Measurements from ENCODE around the gene GTF2F1.
"Not testable (repeated sequence)": the region's sequence is repeated elsewhere in the genome, so short reads cannot be mapped to it uniquely, and the experiment has no call there.

Gene GTF2F1

GRCh38 chr19:6421075-6422014, 28.4 kb upstream of the GTF2F1 start:
- DNase-seq (ENCODE audit: extremely low spot score, insufficient read length, low read depth) = no peak
- FAIRE-seq = no peak

- no peak for DNase-seq (ENCODE audit: extremely low spot score, insufficient read length, low read depth)
- FAIRE-seq = no peak
These were observed 25.6 kb upstream of the GTF2F1 start for GRCh38 chr19:6418562-6418932.

- DNase-seq (ENCODE audit: extremely low spot score, insufficient read length, low read depth) (no peak), FAIRE-seq (no peak)
These were observed 25.0 kb upstream of the GTF2F1 start for GRCh38 chr19:6417713-6418561.

- FAIRE-seq = no peak
- no peak for DNase-seq (ENCODE audit: extremely low spot score, insufficient read length, low read depth)
These were observed 23.9 kb upstream of the GTF2F1 start for GRCh38 chr19:6416658-6417405.

GRCh38 chr19:6415591-6416190, 22.7 kb upstream of the GTF2F1 start:
- FAIRE-seq = no peak

GRCh38 chr19:6414793-6415590, 22.0 kb upstream of the GTF2F1 start:
- FAIRE-seq (no peak), DNase-seq (ENCODE audit: extremely low spot score, insufficient read length, low read depth) (no peak)

More at GRCh38 chr19:6415591-6416190, 22.7 kb upstream of the GTF2F1 start:
- DNase-seq (ENCODE audit: extremely low spot score, insufficient read length, low read depth) = no peak

GRCh38 chr19:6413721-6414643, 21.0 kb upstream of the GTF2F1 start:
- DNase-seq (ENCODE audit: extremely low spot score, insufficient read length, low read depth) (no peak), FAIRE-seq (no peak)

GRCh38 chr19:6413291-6413690, 20.3 kb upstream of the GTF2F1 start:
- DNase-seq (ENCODE audit: extremely low spot score, insufficient read length, low read depth) = no peak
- no peak for FAIRE-seq

- DNase-seq (ENCODE audit: extremely low spot score, insufficient read length, low read depth) = peak; percentile 32
These were observed 19.6 kb upstream of the GTF2F1 start for GRCh38 chr19:6412447-6413091.

DNA sequence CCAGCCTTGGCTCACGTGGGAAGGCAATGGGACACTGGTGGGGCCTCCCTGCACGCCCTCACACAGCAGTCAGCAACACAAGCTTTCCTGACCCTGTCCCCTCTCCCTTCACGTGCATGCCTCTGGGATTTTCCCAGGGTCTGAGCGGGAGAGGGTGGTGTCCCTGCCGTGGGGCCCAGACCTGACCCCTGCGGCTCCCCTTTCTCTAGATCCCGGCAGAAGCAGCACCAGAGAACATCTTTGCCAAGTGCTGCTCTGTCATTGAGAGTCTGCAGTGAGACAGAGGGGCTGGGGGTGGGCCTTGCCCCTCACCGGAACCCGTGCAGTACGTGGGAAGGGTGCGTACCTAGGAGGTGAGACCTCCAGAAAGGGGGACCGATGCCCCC, 19.1 kb upstream of the GTF2F1 start:
- DNase-seq (ENCODE audit: extremely low spot score, insufficient read length, low read depth) (no peak), FAIRE-seq (no peak)

More at GRCh38 chr19:6412447-6413091, 19.6 kb upstream of the GTF2F1 start:
- no peak for FAIRE-seq

DNA sequence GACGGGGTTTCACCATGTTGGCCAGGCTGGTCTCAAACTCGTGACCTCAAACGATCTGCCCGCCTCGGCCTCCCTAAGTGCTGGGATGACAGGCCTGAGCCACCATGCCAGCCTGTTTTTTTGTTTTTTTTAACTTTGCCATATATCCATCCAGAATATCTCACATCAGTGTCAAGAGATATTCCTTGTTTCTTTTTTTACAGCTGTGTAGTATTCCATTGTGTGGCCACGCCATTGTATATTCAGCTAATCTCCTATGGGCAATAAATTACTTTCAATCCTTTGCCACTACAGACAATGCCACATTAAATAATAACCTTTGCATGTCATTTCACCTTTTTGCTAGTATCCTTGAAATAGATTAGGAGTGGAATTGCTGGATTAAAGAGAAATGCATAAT, 16.4 kb upstream of the GTF2F1 start:
- FAIRE-seq = no peak
- no peak for DNase-seq (ENCODE audit: extremely low spot score, insufficient read length, low read depth)

DNA sequence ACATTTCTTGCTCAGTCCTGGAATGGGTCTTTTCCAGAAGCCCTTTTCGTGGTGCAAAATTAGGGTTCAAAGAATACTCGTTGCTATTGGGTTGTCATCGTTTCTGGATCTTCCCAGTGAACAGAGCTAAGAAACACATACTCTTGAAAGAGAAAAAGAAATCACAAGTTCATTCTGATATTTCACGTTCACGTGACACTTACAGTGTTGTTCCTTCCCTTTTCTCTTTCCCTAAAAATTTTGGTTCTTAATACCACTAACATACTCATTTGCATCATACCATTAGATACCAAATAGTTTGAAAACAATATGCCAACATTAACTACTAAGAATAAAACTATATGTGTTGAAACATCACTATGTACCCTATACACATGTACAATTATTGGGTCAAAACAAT, 13.4 kb upstream of the GTF2F1 start:
- FAIRE-seq (no peak), DNase-seq (ENCODE audit: extremely low spot score, insufficient read length, low read depth) (no peak)

DNA sequence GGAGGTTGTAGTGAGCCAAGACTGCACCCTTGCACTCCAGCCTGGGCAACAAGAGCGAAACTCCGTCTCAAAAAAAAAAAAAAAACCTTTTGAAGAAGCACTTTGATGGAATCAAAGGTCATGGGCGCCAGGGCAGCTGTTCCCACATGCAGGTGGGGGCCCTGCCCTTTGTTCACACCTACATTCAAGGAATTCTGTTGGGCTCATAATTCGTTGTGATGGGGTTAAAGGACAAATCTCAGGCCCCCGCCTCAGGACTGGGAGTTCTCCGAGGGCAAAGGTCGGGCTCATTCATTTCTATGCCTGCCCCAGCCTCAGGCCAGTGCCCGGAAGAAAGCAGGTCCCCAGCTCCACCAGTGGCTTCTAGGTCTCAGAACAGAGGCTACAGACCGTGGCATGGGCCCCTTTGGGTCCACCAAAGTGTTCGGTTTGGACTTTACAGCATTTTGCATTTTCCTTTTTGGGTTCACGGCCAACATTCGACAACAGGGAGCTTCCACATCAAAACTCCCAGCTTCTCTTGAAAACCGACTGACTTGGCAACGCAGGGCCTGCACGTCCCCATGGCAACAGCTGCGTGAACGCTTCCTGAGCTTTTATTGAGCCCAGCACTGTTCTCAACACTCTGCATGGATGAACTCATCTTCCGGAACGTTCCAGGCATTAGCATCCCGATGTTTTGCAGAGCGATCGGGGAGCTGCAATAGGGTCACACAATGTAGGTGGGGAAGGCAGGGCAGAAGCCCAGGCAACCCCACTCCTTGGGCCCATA, 10.1 kb upstream of the GTF2F1 start:
- DNase-seq (ENCODE audit: extremely low spot score, insufficient read length, low read depth) (no peak), FAIRE-seq (no peak)

DNA sequence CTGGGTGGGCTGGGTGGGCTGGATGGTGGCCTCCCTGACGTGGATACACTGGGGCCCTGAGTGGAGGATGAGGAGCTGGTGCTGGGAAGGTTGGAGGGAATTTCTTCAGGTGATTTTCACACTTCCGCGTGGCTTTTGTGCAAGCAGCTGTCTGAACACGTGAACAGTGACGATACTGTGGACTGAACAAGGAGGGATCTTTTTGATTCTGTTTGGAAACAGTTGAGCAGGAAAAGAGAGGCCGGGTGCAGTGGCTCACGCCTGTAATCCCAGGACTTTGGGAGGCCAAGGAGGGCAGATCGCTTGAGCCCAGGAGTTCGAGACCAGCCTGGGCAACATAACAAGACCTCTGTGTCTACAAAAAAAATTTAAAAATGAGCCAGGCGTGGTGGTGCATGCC, 9.1 kb upstream of the GTF2F1 start:
- FAIRE-seq (no peak), DNase-seq (ENCODE audit: extremely low spot score, insufficient read length, low read depth) (no peak)

- not testable (repeated sequence) for FAIRE-seq; DNase-seq (ENCODE audit: extremely low spot score, insufficient read length, low read depth)
These were observed 7.3 kb upstream of the GTF2F1 start for GRCh38 chr19:6400062-6400944.

DNA sequence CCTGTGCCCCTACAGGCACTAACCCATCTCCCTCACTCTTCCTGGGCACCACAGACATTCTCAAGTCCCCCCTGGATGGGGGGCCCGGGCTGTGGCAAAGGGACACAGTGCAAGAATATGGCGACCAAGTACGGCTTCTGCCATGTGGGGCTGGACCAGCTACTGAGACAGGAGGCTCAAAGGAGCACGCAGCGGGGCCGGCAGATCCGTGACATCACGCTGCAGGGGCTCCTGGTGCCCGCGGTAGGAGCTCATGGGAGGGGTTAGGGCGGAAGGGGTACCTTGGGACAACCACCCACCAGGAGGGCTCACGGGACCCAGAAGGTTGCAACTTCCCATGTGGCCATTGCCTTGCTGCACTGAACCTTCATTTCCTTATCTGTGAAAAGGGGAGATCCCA, 3.3 kb upstream of the GTF2F1 start:
- FAIRE-seq (no peak), DNase-seq (ENCODE audit: extremely low spot score, insufficient read length, low read depth) (no peak)
